Loucy (cell line): ENCODE results near the gene CLPSL1.

Source experiments
- H2AFZ ChIP-seq: fragments of 200-600 bp; sonication (generic); 2 replicates; pipeline ENCODE4 v1.6.0; 2016; ENCODE audit warnings: antibody characterized with exemption, mild to moderate bottlenecking, low read length, moderate library complexity
- H3F3A ChIP-seq: fragments of 200-600 bp; 2 replicates; pipeline ENCODE4 v1.6.0; 2016; ENCODE audit warnings: antibody characterized with exemption, low read depth, mild to moderate bottlenecking
- H3K27me3 ChIP-seq: fragments of 200-600 bp; sonication (generic); 2 replicates; pipeline ENCODE4 v1.6.1; 2014; ENCODE audit warnings: low read length, mild to moderate bottlenecking; ENCODE audit not compliant: insufficient read depth, poor library complexity, severe bottlenecking
- H3K36me3 ChIP-seq: fragments of 200-600 bp; sonication (generic); 2 replicates; pipeline ENCODE4 v1.6.1; 2016; ENCODE audit warnings: low read length; ENCODE audit not compliant: insufficient read depth
- H3K4me1 ChIP-seq: fragments of 200-600 bp; sonication (generic); 2 replicates; pipeline ENCODE4 v1.5.1; 2014; ENCODE audit warnings: low read length, mild to moderate bottlenecking; ENCODE audit not compliant: insufficient read depth, poor library complexity, severe bottlenecking
- H3K4me2 ChIP-seq: fragments of 200-600 bp; sonication (generic); 2 replicates; pipeline ENCODE4 v1.6.0; 2014; ENCODE audit warnings: antibody characterized with exemption, low read length, low read depth, mild to moderate bottlenecking; ENCODE audit not compliant: poor library complexity, severe bottlenecking
- H3K4me3 ChIP-seq: fragments of 200-600 bp; sonication (generic); 2 replicates; pipeline ENCODE4 v1.5.1; 2014; ENCODE audit warnings: low read length, mild to moderate bottlenecking, mixed read lengths; ENCODE audit not compliant: poor library complexity, severe bottlenecking
- H3K79me2 ChIP-seq: fragments of 200-600 bp; sonication (generic); 2 replicates; pipeline ENCODE4 v1.6.1; 2014; ENCODE audit warnings: low read length; ENCODE audit not compliant: insufficient read depth
- H3K9ac ChIP-seq: fragments of 200-600 bp; sonication (generic); 2 replicates; pipeline ENCODE4 v1.6.0; 2014; ENCODE audit warnings: mild to moderate bottlenecking, low read depth, low read length, moderate library complexity; ENCODE audit not compliant: poor library complexity, severe bottlenecking
- H3K9me2 ChIP-seq: fragments of 200-600 bp; sonication (generic); replicated peaks from 2 replicates; pipeline ENCODE4 v1.6.1; 2016; ENCODE audit warnings: low read depth, low read length, mixed read lengths
- H3K9me3 ChIP-seq: fragments of 200-600 bp; sonication (generic); 2 replicates; pipeline ENCODE4 v1.6.1; 2014; ENCODE audit warnings: mild to moderate bottlenecking, antibody characterized with exemption, low read length, low read depth; ENCODE audit not compliant: insufficient read depth
- H4K20me1 ChIP-seq: fragments of 200-600 bp; sonication (generic); 2 replicates; pipeline ENCODE4 v1.6.0; 2014; ENCODE audit warnings: antibody characterized with exemption, low read length, mild to moderate bottlenecking; ENCODE audit not compliant: insufficient read depth, poor library complexity, severe bottlenecking
- CTCF ChIP-seq: fragments of 200-600 bp; sonication (generic); conservative IDR thresholded peaks from 2 replicates; pipeline ENCODE4 v1.5.1; 2014; ENCODE audit warnings: mild to moderate bottlenecking, antibody characterized with exemption, low read length
- EZH2phosphoT487 ChIP-seq: fragments of 200-600 bp; IDR thresholded peaks from 2 replicates; pipeline ENCODE4 v1.6.1; 2018; ENCODE audit warnings: antibody characterized with exemption, mild to moderate bottlenecking, moderate library complexity, borderline replicate concordance

The CLPSL1 gene

GRCh38 chr6:35823601-35824000 is 42.8 kb downstream of the CLPSL1 start:
- Histone ChIP-seq H3K4me2 (no peak overlapping the region), H3K27me3 (no peaks in the 10 kb centered on the region), H3F3A (no peaks in the 10 kb centered on the region), H3K36me3 (no peaks in the 10 kb centered on the region), H3K79me2 (no peaks in the 10 kb centered on the region), H3K4me3 (no peak overlapping the region), H3K9me3 (no peaks in the 10 kb centered on the region), H3K4me1 (no peaks in the 10 kb centered on the region), H3K9me2 (no peaks in the 10 kb centered on the region), H3K9ac (no peak overlapping the region), H2AFZ (no peak overlapping the region), H4K20me1 (no peaks in the 10 kb centered on the region)
- TF ChIP-seq EZH2phosphoT487 = no peak
- TF ChIP-seq CTCF = no peak

GRCh38 chr6:35824552-35825192 is 43.9 kb downstream of the CLPSL1 start:
- Histone ChIP-seq H3F3A (no peaks in the 10 kb centered on the region), H3K79me2 (no peaks in the 10 kb centered on the region), H3K4me1 (no peaks in the 10 kb centered on the region), H3K27me3 (no peaks in the 10 kb centered on the region), H3K4me3 (no peak overlapping the region), H3K4me2 (no peak overlapping the region), H3K9me2 (no peaks in the 10 kb centered on the region), H3K9me3 (no peaks in the 10 kb centered on the region), H3K9ac (no peak overlapping the region), H3K36me3 (no peaks in the 10 kb centered on the region), H2AFZ (no peak overlapping the region), H4K20me1 (no peaks in the 10 kb centered on the region)
- no peak for TF ChIP-seq CTCF
- TF ChIP-seq EZH2phosphoT487 = no peak

- no peaks in the 10 kb centered on the region for H4K20me1 ChIP-seq
- peaks cover 16% of the 10 kb centered on the region; the same call in 1 of the 2 replicates for H3K36me3 ChIP-seq
- H3K79me2 ChIP-seq = no peaks in the 10 kb centered on the region
- TF ChIP-seq EZH2phosphoT487 (no peak), CTCF (no peak)
- no peaks in the 10 kb centered on the region for H3K9me2 ChIP-seq
- H3K4me2 ChIP-seq = no peak overlapping the region
- H3K27me3 ChIP-seq = no peaks in the 10 kb centered on the region
- H2AFZ ChIP-seq = no peak overlapping the region
- H3K9me3 ChIP-seq = no peaks in the 10 kb centered on the region
- no peak overlapping the region for H3K9ac ChIP-seq
- H3F3A ChIP-seq = no peaks in the 10 kb centered on the region; the same call in 1 of the 2 replicates
- no peaks in the 10 kb centered on the region for H3K4me1 ChIP-seq
- H3K4me3 ChIP-seq = no peak overlapping the region
Measured at GRCh38 chr6:35829306-35829705, 48.5 kb downstream of the CLPSL1 start.
